Neural cell (in vitro differentiated cells): ENCODE results near the gene TPPP3. TPM values are rescaled to one million over a fixed set of nuclear protein-coding genes. Genes with fewer than 3 reads are reported as not detected.
"Not testable (repeated sequence)": the region's sequence is repeated elsewhere in the genome, so short reads cannot be mapped to it uniquely, and the experiment has no call there.

Source experiments
- H2AFZ ChIP-seq: fragments of 200-600, 300-800 bp; sonication (generic), shearing (Covaris generic); 2 replicates; pipeline ENCODE4 v1.6.0; 2014; ENCODE audit warnings: low read depth, mild to moderate bottlenecking, antibody characterized with exemption, low read length, moderate library complexity
- H3F3A ChIP-seq: fragments of 200-600 bp; shearing (Covaris generic); 2 replicates; pipeline ENCODE4 v1.6.1; 2016; ENCODE audit warnings: mild to moderate bottlenecking, moderate library complexity, mixed read lengths, antibody characterized with exemption, low read length; ENCODE audit not compliant: insufficient read depth, poor library complexity, severe bottlenecking
- H3K27ac ChIP-seq: fragments of 200-600, 300-800 bp; sonication (generic), shearing (Covaris generic); 2 replicates; pipeline ENCODE4 v1.5.1; 2014; ENCODE audit warnings: mild to moderate bottlenecking, low read length, moderate library complexity
- H3K27me3 ChIP-seq: fragments of 300-800, 200-600 bp; sonication (generic), shearing (Covaris generic); 2 replicates; pipeline ENCODE4 v1.6.0; 2014; ENCODE audit warnings: mild to moderate bottlenecking, low read depth, low read length, moderate library complexity; ENCODE audit not compliant: insufficient read depth
- H3K36me3 ChIP-seq: fragments of 300-800, 200-600 bp; sonication (generic), shearing (Covaris generic); 2 replicates; pipeline ENCODE4 v1.5.1; 2014; ENCODE audit warnings: mild to moderate bottlenecking, antibody characterized with exemption, low read length, moderate library complexity; ENCODE audit not compliant: insufficient read depth
- H3K4me2 ChIP-seq: fragments of 300-800, 200-600 bp; sonication (generic), shearing (Covaris generic); 2 replicates; pipeline ENCODE4 v1.6.0; 2014; ENCODE audit warnings: mild to moderate bottlenecking, low read length
- H3K4me3 ChIP-seq: fragments of 300-800, 200-600 bp; sonication (generic), shearing (Covaris generic); 2 replicates; pipeline ENCODE4 v1.5.1; 2014; ENCODE audit warnings: mild to moderate bottlenecking, low read length, moderate library complexity
- H3K79me2 ChIP-seq: fragments of 200-600 bp; shearing (Covaris generic); replicated peaks from 2 replicates; pipeline ENCODE4 v1.6.0; 2014; ENCODE audit warnings: mild to moderate bottlenecking, low read length, moderate library complexity; ENCODE audit not compliant: insufficient read depth
- H3K9ac ChIP-seq: fragments of 300-800, 200-600 bp; sonication (generic), shearing (Covaris generic); 2 replicates; pipeline ENCODE4 v1.6.1; 2016; ENCODE audit warnings: mild to moderate bottlenecking, low read length, mixed read lengths
- H3K9me2 ChIP-seq: fragments of 200-600 bp; shearing (Covaris generic); 2 replicates; pipeline ENCODE4 v1.6.1; 2016; ENCODE audit warnings: mild to moderate bottlenecking, low read length, mixed read lengths; ENCODE audit not compliant: insufficient read depth
- H3K9me3 ChIP-seq: fragments of 200-600, 300-800 bp; sonication (generic), shearing (Covaris generic); 2 replicates; pipeline ENCODE4 v1.6.1; 2016; ENCODE audit warnings: mild to moderate bottlenecking, mixed run types, low read length, moderate library complexity, mixed read lengths
- H4K20me1 ChIP-seq: fragments of 200-600 bp; shearing (Covaris generic); 2 replicates; pipeline ENCODE4 v1.6.1; 2016; ENCODE audit warnings: mild to moderate bottlenecking, mixed run types; ENCODE audit not compliant: insufficient read depth
- CTCF ChIP-seq: fragments of 450-650 bp; IDR thresholded peaks from 2 replicates; pipeline ENCODE4 v1.5.1; 2014; ENCODE audit warnings: antibody characterized with exemption, mild to moderate bottlenecking, moderate library complexity; ENCODE audit not compliant: poor library complexity, severe bottlenecking
- EP300 ChIP-seq: fragments of 450-650 bp; conservative IDR thresholded peaks from 2 replicates; pipeline ENCODE4 v1.6.1; 2014; ENCODE audit warnings: antibody characterized with exemption, mild to moderate bottlenecking, moderate library complexity; ENCODE audit not compliant: poor library complexity, severe bottlenecking
- EZH2 ChIP-seq: fragments of 200-600, 300-800 bp; shearing (Covaris generic), sonication (generic); IDR thresholded peaks from 2 replicates; pipeline ENCODE4 v1.6.1; 2014; ENCODE audit warnings: antibody characterized with exemption, low read length, borderline replicate concordance, mild to moderate bottlenecking; ENCODE audit not compliant: insufficient read depth, poor library complexity, severe bottlenecking
- MXI1 ChIP-seq: fragments of 450-650 bp; conservative IDR thresholded peaks from 2 replicates; pipeline ENCODE4 v1.6.1; 2014; ENCODE audit warnings: antibody characterized with exemption, mild to moderate bottlenecking; ENCODE audit not compliant: poor library complexity, severe bottlenecking
- POLR2AphosphoS5 ChIP-seq: IDR thresholded peaks from 2 replicates; pipeline ENCODE4 v1.6.1; 2012
- RAD21 ChIP-seq: fragments of 450-650 bp; conservative IDR thresholded peaks from 2 replicates; pipeline ENCODE4 v1.6.1; 2014; ENCODE audit warnings: antibody characterized with exemption, mild to moderate bottlenecking, moderate library complexity
- SMC3 ChIP-seq: fragments of 450-650 bp; conservative IDR thresholded peaks from 2 replicates; pipeline ENCODE4 v1.6.1; 2014; ENCODE audit warnings: antibody characterized with exemption, mild to moderate bottlenecking, moderate library complexity; ENCODE audit not compliant: poor library complexity
- TAF1 ChIP-seq: IDR thresholded peaks from 2 replicates; pipeline ENCODE4 v1.6.1; 2012; ENCODE audit warnings: low read depth
- polyA plus RNA-seq: library from polyadenylated mRNA; depleted of rRNA; stranded (reverse); fragments of >200 nt; gene quantifications from 2 replicates; pipeline ENCODE4 v1.2.3, GENCODE V29; 2014
- TF ChIP-seq, protein P1 (sequence below): IDR thresholded peaks from 2 replicates; pipeline ENCODE4 v1.6.1; 2012; ENCODE audit warnings: borderline replicate concordance

TPPP3 gene
- polyA plus RNA-seq, 1 donor from 2014 or later: 2.7 TPM

DNA sequence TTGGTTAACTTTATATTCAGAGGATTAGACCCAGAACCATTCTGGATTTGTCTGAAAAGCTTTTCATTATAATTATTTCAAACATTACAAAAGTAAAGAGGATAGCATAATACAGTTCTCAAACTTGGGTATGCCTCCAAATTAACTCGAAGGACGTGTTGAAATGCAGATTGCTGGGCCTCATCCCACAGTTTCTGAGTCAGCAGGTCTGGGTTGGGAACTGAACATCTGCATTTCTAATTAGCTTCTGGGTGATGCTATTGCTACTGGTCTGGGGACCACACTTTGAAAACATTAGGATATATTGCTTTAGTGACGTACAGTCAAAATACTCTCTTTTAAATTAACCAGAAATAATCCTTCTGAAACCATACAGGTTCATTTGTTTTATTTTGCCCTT is 10.0 kb downstream of the TPPP3 start:
- TF ChIP-seq MXI1 (no peak), CTCF (no peak), SMC3 (no peak), POLR2AphosphoS5 (no peak), TAF1 (no peak), EZH2 (no peak), RAD21 (no peak), EP300 (no peak)
- TF ChIP-seq, protein P1, sequence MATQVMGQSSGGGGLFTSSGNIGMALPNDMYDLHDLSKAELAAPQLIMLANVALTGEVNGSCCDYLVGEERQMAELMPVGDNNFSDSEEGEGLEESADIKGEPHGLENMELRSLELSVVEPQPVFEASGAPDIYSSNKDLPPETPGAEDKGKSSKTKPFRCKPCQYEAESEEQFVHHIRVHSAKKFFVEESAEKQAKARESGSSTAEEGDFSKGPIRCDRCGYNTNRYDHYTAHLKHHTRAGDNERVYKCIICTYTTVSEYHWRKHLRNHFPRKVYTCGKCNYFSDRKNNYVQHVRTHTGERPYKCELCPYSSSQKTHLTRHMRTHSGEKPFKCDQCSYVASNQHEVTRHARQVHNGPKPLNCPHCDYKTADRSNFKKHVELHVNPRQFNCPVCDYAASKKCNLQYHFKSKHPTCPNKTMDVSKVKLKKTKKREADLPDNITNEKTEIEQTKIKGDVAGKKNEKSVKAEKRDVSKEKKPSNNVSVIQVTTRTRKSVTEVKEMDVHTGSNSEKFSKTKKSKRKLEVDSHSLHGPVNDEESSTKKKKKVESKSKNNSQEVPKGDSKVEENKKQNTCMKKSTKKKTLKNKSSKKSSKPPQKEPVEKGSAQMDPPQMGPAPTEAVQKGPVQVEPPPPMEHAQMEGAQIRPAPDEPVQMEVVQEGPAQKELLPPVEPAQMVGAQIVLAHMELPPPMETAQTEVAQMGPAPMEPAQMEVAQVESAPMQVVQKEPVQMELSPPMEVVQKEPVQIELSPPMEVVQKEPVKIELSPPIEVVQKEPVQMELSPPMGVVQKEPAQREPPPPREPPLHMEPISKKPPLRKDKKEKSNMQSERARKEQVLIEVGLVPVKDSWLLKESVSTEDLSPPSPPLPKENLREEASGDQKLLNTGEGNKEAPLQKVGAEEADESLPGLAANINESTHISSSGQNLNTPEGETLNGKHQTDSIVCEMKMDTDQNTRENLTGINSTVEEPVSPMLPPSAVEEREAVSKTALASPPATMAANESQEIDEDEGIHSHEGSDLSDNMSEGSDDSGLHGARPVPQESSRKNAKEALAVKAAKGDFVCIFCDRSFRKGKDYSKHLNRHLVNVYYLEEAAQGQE: no peak
- H2AFZ ChIP-seq: no peak overlapping the region
- H3K4me2 ChIP-seq: no peak overlapping the region
- no peak overlapping the region for H3K9ac ChIP-seq
- no peaks in the 10 kb centered on the region for H3K79me2 ChIP-seq
- H3F3A ChIP-seq: no peaks in the 10 kb centered on the region
- no peak overlapping the region for H3K27ac ChIP-seq
- H3K36me3 ChIP-seq: no peaks in the 10 kb centered on the region
- no peaks in the 10 kb centered on the region for H3K9me3 ChIP-seq
- H3K27me3 ChIP-seq: no peaks in the 10 kb centered on the region
- H3K4me3 ChIP-seq: no peak overlapping the region
- no peaks in the 10 kb centered on the region for H3K9me2 ChIP-seq
- no peaks in the 10 kb centered on the region for H4K20me1 ChIP-seq

DNA sequence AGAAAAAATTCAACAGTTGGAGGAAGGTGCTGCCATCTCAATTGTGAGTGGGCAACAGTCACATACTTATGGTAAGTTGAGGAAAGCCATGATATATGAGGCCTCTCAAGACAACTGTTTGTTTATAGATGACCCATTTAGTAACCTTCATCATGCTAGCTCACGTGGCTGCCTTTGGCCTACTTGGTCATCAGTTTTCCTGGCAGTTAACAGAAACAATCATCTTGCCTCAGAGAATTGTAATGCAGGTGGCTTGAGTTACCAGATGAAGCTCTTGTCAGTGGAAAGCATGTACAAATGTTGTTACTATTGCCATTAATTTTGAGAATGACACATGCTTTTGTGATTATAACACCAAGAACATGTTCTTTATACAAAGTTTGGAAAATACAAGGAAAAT is 14.7 kb downstream of the TPPP3 start:
- Histone ChIP-seq H3K4me2 (no peak overlapping the region), H3K4me3 (no peak overlapping the region), H3K27me3 (no peaks in the 10 kb centered on the region), H3K79me2 (no peaks in the 10 kb centered on the region), H3F3A (no peaks in the 10 kb centered on the region), H3K36me3 (no peaks in the 10 kb centered on the region), H3K9me3 (no peaks in the 10 kb centered on the region), H2AFZ (no peak overlapping the region), H3K27ac (no peak overlapping the region), H3K9ac (no peak overlapping the region), H4K20me1 (no peaks in the 10 kb centered on the region), H3K9me2 (no peaks in the 10 kb centered on the region)
- TF ChIP-seq EP300 (no peak), TAF1 (no peak), EZH2 (no peak), CTCF (no peak)
- TF ChIP-seq, protein P1: no peak

- not testable (repeated sequence) for H3K4me2 ChIP-seq, H3K9me2 ChIP-seq, H3K4me3 ChIP-seq, H3F3A ChIP-seq, H3K27me3 ChIP-seq, H3K36me3 ChIP-seq, H3K9me3 ChIP-seq, H2AFZ ChIP-seq, H3K79me2 ChIP-seq, H4K20me1 ChIP-seq, H3K27ac ChIP-seq, H3K9ac ChIP-seq
These were observed 17.3 kb downstream of the TPPP3 start for GRCh38 chr16:67376012-67376411.
